ENCODE results near the gene DSTN. TPM values are rescaled to one million over a fixed set of nuclear protein-coding genes. Genes with fewer than 3 reads are reported as not detected.
A peak's percentile ranks its signal among the peaks of the same experiment; 100 is the strongest.

Gene DSTN
- total and polyA plus RNA-seq, 2 experiments from 2014 or later: 162 to 459 TPM

DNA sequence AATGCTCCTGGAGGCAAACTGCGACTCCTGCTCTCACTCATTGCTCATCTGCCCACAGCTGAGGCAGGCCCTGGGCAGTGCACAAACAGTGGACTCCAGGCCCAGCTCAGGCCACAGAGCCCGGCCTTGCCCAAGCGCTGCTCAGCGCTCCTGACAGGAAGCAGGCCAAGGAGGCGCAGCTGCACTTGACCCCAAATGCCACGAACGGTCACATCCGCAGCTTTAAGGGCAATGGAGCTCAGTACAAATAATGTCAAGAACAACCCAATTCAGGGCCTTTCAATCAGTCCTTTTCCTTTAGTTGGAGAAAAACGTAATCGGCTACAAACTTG, 78.4 kb downstream of the DSTN start (continued):
- TF ChIP-seq, protein P1, sequence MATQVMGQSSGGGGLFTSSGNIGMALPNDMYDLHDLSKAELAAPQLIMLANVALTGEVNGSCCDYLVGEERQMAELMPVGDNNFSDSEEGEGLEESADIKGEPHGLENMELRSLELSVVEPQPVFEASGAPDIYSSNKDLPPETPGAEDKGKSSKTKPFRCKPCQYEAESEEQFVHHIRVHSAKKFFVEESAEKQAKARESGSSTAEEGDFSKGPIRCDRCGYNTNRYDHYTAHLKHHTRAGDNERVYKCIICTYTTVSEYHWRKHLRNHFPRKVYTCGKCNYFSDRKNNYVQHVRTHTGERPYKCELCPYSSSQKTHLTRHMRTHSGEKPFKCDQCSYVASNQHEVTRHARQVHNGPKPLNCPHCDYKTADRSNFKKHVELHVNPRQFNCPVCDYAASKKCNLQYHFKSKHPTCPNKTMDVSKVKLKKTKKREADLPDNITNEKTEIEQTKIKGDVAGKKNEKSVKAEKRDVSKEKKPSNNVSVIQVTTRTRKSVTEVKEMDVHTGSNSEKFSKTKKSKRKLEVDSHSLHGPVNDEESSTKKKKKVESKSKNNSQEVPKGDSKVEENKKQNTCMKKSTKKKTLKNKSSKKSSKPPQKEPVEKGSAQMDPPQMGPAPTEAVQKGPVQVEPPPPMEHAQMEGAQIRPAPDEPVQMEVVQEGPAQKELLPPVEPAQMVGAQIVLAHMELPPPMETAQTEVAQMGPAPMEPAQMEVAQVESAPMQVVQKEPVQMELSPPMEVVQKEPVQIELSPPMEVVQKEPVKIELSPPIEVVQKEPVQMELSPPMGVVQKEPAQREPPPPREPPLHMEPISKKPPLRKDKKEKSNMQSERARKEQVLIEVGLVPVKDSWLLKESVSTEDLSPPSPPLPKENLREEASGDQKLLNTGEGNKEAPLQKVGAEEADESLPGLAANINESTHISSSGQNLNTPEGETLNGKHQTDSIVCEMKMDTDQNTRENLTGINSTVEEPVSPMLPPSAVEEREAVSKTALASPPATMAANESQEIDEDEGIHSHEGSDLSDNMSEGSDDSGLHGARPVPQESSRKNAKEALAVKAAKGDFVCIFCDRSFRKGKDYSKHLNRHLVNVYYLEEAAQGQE (IDR thresholded peaks at IDR 0.05; ENCODE audit: unreplicated experiment): no peak
- TF ChIP-seq STAT1 (IDR thresholded peaks at IDR 0.05; ENCODE audit: unreplicated experiment): no peak

DNA sequence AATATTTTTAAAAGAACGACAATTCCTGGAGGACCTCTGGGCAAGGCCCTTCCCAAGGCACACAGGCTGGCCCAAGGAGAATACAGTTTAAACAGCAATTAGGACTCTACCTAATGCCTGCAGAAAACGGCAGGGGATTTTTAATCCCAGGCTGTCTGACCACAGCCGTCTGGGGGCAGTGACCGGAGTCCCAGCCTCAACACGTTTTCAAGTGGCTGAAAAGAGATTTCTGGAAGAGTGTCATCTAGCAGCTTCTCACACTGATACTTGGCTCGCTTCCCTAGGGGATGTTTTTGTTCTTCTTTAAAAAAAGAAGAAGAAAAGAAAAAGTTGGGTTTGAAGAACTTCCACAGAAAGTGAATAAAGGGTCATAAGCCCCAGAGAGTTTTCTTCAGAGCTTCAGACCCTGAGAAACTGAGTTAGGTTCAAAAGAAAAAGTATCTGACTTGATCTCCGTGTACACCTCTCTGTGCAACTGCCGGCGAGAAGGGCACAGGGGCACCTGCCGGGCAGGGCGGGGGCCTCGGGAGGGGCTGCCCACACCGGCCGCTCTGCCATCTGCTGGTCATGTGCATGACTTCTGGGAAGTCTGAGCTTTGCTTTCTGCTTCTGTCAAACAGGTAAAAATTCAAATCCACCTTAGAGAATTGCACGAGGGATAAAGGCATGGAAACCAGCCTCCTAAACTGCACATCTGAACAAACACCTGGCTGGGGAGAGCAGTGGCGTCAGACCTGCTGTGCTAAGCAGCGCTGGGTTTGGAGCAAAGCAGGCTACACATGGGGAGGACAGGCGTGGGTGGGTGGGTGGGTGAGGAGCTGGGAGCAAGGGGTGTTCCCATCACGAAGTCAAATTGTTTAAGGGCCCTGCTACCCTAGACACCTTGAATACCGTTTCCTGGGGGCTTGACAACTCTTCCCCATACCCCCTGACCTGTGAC, 79.2 kb downstream of the DSTN start:
- H3K27me3 Mint-ChIP-seq (ENCODE audit: insufficient read depth, low read depth, poor library complexity): peaks cover 10% of the 10 kb centered on the region
- H3K9me3 Mint-ChIP-seq: no peaks in the 10 kb centered on the region
- H3K79me2 ChIP-seq (replicated peaks; ENCODE audit: insufficient read depth): peaks cover 95% of the 10 kb centered on the region

More for the DNA sequence above, 79.2 kb downstream of the DSTN start:
- Histone ChIP-seq H2AFZ (no peak overlapping the region), H3K27ac (ENCODE audit: low read depth) (no peak overlapping the region), H3K4me1 (ENCODE audit: insufficient read depth) (peaks cover 11% of the 10 kb centered on the region), H3K9me2 (ENCODE audit: insufficient read depth) (no peaks in the 10 kb centered on the region), H3K4me2 (no peak overlapping the region), H3K27me3 (ENCODE audit: insufficient read depth) (no peaks in the 10 kb centered on the region), H4K20me1 (replicated peaks; ENCODE audit: insufficient read depth) (peaks cover 11% of the 10 kb centered on the region), H3F3A (replicated peaks; ENCODE audit: low read depth) (no peaks in the 10 kb centered on the region), H3K4me3 (no peak overlapping the region), H3K36me3 (ENCODE audit: insufficient read depth) (no peaks in the 10 kb centered on the region)
- no peak overlapping the region for H3K4me3 Mint-ChIP-seq
- peak; percentile 69 for ATAC-seq
- H3K27ac Mint-ChIP-seq: 0 out of 2 replicates have a peak overlapping the region, but pooled peaks have one; percentile 41
- H3K4me1 Mint-ChIP-seq: peaks cover 47% of the 10 kb centered on the region
- DNase-seq (ENCODE audit: low spot score): peak; percentile 47
- H3K36me3 Mint-ChIP-seq (ENCODE audit: low read depth): peaks cover 10% of the 10 kb centered on the region
- TF ChIP-seq NANOG (IDR thresholded peaks at IDR 0.05; ENCODE audit: borderline replicate concordance): no peak
- TF ChIP-seq, protein P2, sequence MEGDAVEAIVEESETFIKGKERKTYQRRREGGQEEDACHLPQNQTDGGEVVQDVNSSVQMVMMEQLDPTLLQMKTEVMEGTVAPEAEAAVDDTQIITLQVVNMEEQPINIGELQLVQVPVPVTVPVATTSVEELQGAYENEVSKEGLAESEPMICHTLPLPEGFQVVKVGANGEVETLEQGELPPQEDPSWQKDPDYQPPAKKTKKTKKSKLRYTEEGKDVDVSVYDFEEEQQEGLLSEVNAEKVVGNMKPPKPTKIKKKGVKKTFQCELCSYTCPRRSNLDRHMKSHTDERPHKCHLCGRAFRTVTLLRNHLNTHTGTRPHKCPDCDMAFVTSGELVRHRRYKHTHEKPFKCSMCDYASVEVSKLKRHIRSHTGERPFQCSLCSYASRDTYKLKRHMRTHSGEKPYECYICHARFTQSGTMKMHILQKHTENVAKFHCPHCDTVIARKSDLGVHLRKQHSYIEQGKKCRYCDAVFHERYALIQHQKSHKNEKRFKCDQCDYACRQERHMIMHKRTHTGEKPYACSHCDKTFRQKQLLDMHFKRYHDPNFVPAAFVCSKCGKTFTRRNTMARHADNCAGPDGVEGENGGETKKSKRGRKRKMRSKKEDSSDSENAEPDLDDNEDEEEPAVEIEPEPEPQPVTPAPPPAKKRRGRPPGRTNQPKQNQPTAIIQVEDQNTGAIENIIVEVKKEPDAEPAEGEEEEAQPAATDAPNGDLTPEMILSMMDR (conservative IDR thresholded peaks at IDR 0.05; ENCODE audit: low read depth in 2 of 2): peak; percentile 55 to 59

Measured in GM23338 (cell line).